Activated T-helper 2 cell treated with anti-CD3 and anti-CD28 coated beads, Interferon-gamma antibody, Interleukin-2, Interleukin-4, amounts not matched to agents 10 μg/mL and 5 μg/mL and 100 μg/mL, durations not matched to agents 14 hours and 24 hours and 36 hours (primary cell): ENCODE data around the gene SRP9. TPM values are rescaled to one million over a fixed set of nuclear protein-coding genes. Genes with fewer than 3 reads are reported as not detected.
"Not testable (repeated sequence)": the region's sequence is repeated elsewhere in the genome, so short reads cannot be mapped to it uniquely, and the experiment has no call there.

ENCODE experiments used
- DNase-seq: peaks from one replicate; pipeline ENCODE4 v3.0.0; 2021; ENCODE audit warnings: low spot score
- H3K27ac Mint-ChIP-seq: one replicate; pipeline ENCODE4 v1.8.0; 2021; ENCODE audit warnings: mixed read lengths
- H3K27me3 Mint-ChIP-seq: one replicate; pipeline ENCODE4 v1.8.0; 2021; ENCODE audit warnings: low read depth, mixed read lengths
- H3K36me3 Mint-ChIP-seq: one replicate; pipeline ENCODE4 v1.8.0; 2021; ENCODE audit warnings: low read depth, mixed read lengths
- H3K4me1 Mint-ChIP-seq: one replicate; pipeline ENCODE4 v1.8.0; 2021; ENCODE audit warnings: low read depth, mixed read lengths
- H3K4me3 Mint-ChIP-seq: one replicate; pipeline ENCODE4 v1.8.0; 2021; ENCODE audit warnings: low read depth, mild to moderate bottlenecking, moderate library complexity, mixed read lengths
- H3K9me3 Mint-ChIP-seq: one replicate; pipeline ENCODE4 v1.8.0; 2021; ENCODE audit warnings: mixed read lengths
- intact Hi-C: fragments of 100-400 bp; cut with micrococcal nuclease; formaldehyde crosslinking; loops from one replicate; pipeline ENCODE4 v1.15.1; 2023
- total RNA-seq: library from RNA; stranded (reverse); gene quantifications from 2 replicates; pipeline ENCODE4 v1.2.3, GENCODE V29; 2022

Gene SRP9
- total RNA-seq, 1 donor from 2014 or later, result 270 TPM

DNA sequence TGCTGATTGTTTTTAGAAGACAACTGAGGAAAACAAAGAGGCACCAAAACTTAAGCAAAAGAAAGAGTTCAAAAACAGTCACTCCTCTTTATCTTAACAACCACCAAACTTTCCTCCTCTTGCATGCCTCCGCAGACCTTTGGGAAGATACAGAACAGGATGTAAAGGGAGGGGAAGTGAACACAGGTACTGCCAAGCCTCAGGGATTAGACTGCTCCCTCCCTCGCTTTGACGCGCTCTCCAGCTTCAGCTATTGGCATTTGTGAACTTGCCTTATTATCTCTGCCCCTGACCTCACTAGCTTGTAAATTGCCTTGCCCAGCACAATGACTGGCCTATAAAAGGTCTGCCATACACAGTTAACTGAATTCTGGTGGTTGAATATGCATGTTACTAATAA, 4.8 kb upstream of the SRP9 start:
- H3K4me1 Mint-ChIP-seq, result peaks cover 3% of the 10 kb centered on the region
- intact Hi-C loops, result loop anchor here (2.0 kb wide), 1 partner anchor 298 kb away; no protein-coding TSS in a partner anchor
- no peaks in the 10 kb centered on the region for H3K36me3 Mint-ChIP-seq
- no peak for DNase-seq
- peaks cover 2% of the 10 kb centered on the region for H3K27me3 Mint-ChIP-seq
- no peaks in the 10 kb centered on the region for H3K9me3 Mint-ChIP-seq
- H3K27ac Mint-ChIP-seq, result no peak overlapping the region
- no peak overlapping the region for H3K4me3 Mint-ChIP-seq

- Mint-ChIP-seq H3K36me3 (peaks cover 4% of the 10 kb centered on the region), H3K27me3 (peaks cover 2% of the 10 kb centered on the region), H3K4me3 (no peak overlapping the region), H3K4me1 (peaks cover 2% of the 10 kb centered on the region), H3K27ac (no peak overlapping the region), H3K9me3 (no peaks in the 10 kb centered on the region)
- DNase-seq, result no peak
- intact Hi-C loops, result loop anchor here (5.0 kb wide), 2 partner anchors 38 to 203 kb away; partner anchors contain the start of gene EPHX1
These were observed 3.1 kb upstream of the SRP9 start for GRCh38 chr1:225774281-225775147.

DNA sequence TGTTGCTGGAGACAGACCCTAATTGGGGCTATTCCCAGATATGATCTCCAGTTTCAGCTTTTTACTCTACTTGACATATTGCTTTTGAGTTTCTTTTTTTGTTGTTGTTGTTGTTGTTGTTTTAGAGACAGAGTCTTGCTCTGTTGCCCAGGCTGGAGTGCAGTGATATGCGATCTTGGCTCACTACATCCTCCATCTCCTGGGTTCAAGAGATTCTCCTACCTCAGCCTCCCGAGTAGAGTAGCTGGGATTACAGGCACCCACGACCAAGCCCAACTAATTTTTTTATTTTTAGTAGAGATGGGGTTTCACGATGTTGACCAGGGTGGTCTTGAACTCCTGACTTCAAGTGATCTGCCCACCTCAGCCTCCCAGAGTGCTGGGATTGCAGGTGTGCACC, 1.3 kb upstream of the SRP9 start:
- Mint-ChIP-seq H3K27ac (no peak overlapping the region), H3K36me3 (peaks cover 14% of the 10 kb centered on the region), H3K9me3 (no peaks in the 10 kb centered on the region), H3K4me3 (no peak overlapping the region), H3K27me3 (no peaks in the 10 kb centered on the region), H3K4me1 (peaks cover 10% of the 10 kb centered on the region)
- no peak for DNase-seq
- intact Hi-C loops, result loop anchor here (2.0 to 5.0 kb wide), 3 partner anchors 36 to 201 kb away; partner anchors contain the start of gene EPHX1

DNA sequence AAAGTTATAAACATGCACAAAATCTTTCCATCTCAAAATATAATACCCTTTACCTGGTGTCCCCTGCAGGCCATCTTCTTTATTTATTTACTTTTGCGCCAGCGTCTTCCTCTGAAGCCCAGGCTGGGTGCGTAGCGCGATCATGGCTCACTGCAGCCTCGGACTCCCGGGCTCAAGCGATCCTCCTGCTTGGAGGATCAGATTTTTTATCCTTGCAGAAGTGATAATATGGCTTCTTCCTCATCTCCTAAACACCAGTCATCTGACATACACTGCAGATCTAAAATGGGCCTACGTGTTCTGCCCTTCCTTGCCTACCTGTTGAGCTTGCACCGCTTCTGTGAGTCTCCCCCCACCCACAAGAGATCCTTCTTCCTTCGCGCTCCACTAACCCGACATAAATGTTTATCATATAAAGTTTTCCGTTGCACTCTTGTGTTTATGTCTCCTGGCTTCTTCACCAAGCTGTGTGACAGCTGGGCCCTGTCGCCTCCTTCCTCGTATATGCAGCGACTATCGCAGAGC, 506 bp upstream of the SRP9 start:
- no peak overlapping the region for H3K4me3 Mint-ChIP-seq
- intact Hi-C loops, result loop anchor here (1.0 to 5.0 kb wide), 5 partner anchors 35 to 200 kb away; partner anchors contain the start of genes EPHX1 and PYCR2
- H3K4me1 Mint-ChIP-seq, result peaks cover 10% of the 10 kb centered on the region
- H3K27ac Mint-ChIP-seq, result no peak overlapping the region
- H3K36me3 Mint-ChIP-seq, result peaks cover 14% of the 10 kb centered on the region
- H3K9me3 Mint-ChIP-seq, result no peaks in the 10 kb centered on the region
- no peak for DNase-seq
- no peaks in the 10 kb centered on the region for H3K27me3 Mint-ChIP-seq

GRCh38 chr1:225778337-225778669, 677 bp downstream of the SRP9 start:
- peaks cover 17% of the 10 kb centered on the region for H3K4me1 Mint-ChIP-seq
- DNase-seq, result no peak
- H3K4me3 Mint-ChIP-seq, result no peak overlapping the region
- H3K27me3 Mint-ChIP-seq, result no peaks in the 10 kb centered on the region
- peaks cover 22% of the 10 kb centered on the region for H3K36me3 Mint-ChIP-seq
- intact Hi-C loops, result loop anchor here (2.0 to 5.0 kb wide), 3 partner anchors 34 to 350 kb away; partner anchors contain the start of genes EPHX1 and LBR
- H3K9me3 Mint-ChIP-seq, result no peaks in the 10 kb centered on the region
- no peak overlapping the region for H3K27ac Mint-ChIP-seq

GRCh38 chr1:225779165-225779564, 1.5 kb downstream of the SRP9 start:
- H3K9me3 Mint-ChIP-seq, DNase-seq, H3K27me3 Mint-ChIP-seq, H3K4me3 Mint-ChIP-seq, H3K27ac Mint-ChIP-seq: not testable (repeated sequence)
- intact Hi-C loops, result loop anchor here (2.0 to 5.0 kb wide), 3 partner anchors 33 to 350 kb away; partner anchors contain the start of genes EPHX1 and LBR
- Mint-ChIP-seq H3K36me3 (peaks cover 30% of the 10 kb centered on the region), H3K4me1 (peaks cover 21% of the 10 kb centered on the region)

- Mint-ChIP-seq H3K27me3 (no peaks in the 10 kb centered on the region), H3K4me1 (peaks cover 19% of the 10 kb centered on the region), H3K36me3 (peaks cover 36% of the 10 kb centered on the region), H3K9me3 (no peaks in the 10 kb centered on the region), H3K27ac (no peak overlapping the region), H3K4me3 (peak overlapping the region; percentile 55)
- DNase-seq, result no peak
- intact Hi-C loops, result no loop called here
These were observed 2.5 kb downstream of the SRP9 start for GRCh38 chr1:225780134-225780533.

- H3K36me3 Mint-ChIP-seq, result peaks cover 38% of the 10 kb centered on the region
- intact Hi-C loops, result no loop called here
These were observed 3.0 kb downstream of the SRP9 start for GRCh38 chr1:225780630-225781029.

DNA sequence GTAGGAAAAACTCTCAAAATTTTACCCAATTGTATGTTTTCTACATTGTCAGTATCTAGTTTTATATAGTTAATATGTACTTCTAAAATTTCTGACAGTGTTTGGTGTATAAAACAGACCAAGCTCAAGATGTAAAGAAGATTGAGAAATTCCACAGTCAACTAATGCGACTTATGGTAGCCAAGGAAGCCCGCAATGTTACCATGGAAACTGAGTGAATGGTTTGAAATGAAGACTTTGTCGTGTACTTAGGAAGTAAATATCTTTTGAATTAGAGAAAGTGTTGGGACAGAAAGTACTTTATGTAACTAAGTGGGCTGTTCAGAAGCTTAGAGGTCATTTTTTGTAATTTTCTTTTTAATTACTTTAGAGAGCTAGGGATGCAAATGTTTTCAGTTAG, 11.5 kb downstream of the SRP9 start:
- H3K4me3 Mint-ChIP-seq, H3K27me3 Mint-ChIP-seq, H3K9me3 Mint-ChIP-seq, intact Hi-C loops, H3K4me1 Mint-ChIP-seq, H3K27ac Mint-ChIP-seq, DNase-seq: not testable (repeated sequence)
- peaks cover 78% of the 10 kb centered on the region for H3K36me3 Mint-ChIP-seq

More at GRCh38 chr1:225780630-225781029, 3.0 kb downstream of the SRP9 start:
- DNase-seq, result no peak
- Mint-ChIP-seq H3K9me3 (no peaks in the 10 kb centered on the region), H3K27ac (no peak overlapping the region), H3K4me3 (peak overlapping the region; percentile 43), H3K27me3 (no peaks in the 10 kb centered on the region), H3K4me1 (peaks cover 19% of the 10 kb centered on the region)

- H3K27ac Mint-ChIP-seq, result no peak overlapping the region
- H3K4me1 Mint-ChIP-seq, result no peaks in the 10 kb centered on the region
- no peak overlapping the region for H3K4me3 Mint-ChIP-seq
- H3K9me3 Mint-ChIP-seq, result no peaks in the 10 kb centered on the region
- no peak for DNase-seq
- intact Hi-C loops, result no loop called here
- H3K27me3 Mint-ChIP-seq, result no peaks in the 10 kb centered on the region
- peaks cover 53% of the 10 kb centered on the region for H3K36me3 Mint-ChIP-seq
These were observed 17.3 kb downstream of the SRP9 start for GRCh38 chr1:225794954-225795353.

DNA sequence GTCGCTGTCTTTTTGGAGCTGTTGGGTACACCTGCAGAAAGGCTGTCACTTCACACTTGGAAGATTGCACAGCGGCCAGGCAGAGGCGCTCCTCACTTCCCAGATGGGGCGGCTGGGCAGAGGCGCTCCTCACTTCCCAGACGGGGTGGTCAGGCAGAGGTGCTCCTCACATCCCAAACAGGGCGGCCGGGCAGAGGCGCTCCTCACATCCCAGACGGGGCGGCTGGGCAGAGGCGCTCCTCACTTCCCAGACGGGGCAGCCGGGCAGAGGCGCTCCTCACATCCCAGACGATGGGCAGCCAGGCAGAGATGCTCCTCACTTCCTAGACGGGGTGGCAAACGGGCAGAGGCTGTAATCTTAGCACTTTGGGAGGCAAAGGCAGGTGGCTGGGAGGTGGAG, 18.5 kb downstream of the SRP9 start:
- H3K4me3 Mint-ChIP-seq, H3K27me3 Mint-ChIP-seq, H3K9me3 Mint-ChIP-seq, intact Hi-C loops, H3K4me1 Mint-ChIP-seq, DNase-seq, H3K27ac Mint-ChIP-seq: not testable (repeated sequence)
- H3K36me3 Mint-ChIP-seq, result peaks cover 42% of the 10 kb centered on the region

DNA sequence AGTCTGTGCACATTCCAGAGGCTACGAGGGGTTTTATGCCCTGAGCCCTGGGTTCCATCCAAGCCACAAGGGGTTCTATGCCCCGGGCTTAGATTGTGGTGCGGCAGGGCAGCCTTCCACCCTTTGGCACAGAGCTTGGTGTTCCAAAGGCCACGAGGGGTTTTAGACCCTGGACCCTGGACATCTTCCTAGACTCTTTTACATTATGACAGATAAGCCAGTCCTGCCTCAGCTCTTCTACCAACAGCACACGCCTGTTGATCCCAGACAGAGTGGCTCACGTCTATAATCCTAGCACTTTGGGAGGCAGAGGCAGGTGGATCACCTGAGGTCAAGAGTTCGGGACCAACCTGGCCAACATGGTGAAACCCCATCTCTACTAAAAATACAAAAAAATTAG, 23.5 kb downstream of the SRP9 start:
- H3K27ac Mint-ChIP-seq, H3K9me3 Mint-ChIP-seq: not testable (repeated sequence)

DNA sequence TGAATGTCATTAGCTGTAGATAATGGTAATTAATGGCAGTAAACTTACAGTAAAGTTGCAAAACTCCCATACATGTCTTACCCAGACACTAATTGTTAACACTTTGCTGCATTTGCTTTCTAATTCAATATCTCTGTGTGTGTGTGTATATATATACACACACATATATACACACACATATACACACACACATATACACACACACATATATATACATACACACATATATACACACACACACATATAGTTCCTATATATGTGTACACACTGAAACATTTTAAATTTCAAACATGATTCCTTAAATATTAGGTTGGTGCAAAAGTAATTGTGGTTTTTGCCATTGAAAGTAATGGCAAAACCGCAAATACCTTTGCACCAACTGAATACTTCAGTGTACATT, 28.6 kb downstream of the SRP9 start:
- intact Hi-C loops, result no loop called here
- Mint-ChIP-seq H3K36me3 (no peaks in the 10 kb centered on the region), H3K9me3 (no peaks in the 10 kb centered on the region), H3K27me3 (peaks cover 6% of the 10 kb centered on the region), H3K4me3 (no peak overlapping the region), H3K4me1 (peaks cover 4% of the 10 kb centered on the region), H3K27ac (no peak overlapping the region)
- no peak for DNase-seq

More for the DNA sequence above, 23.5 kb downstream of the SRP9 start:
- DNase-seq, H3K4me3 Mint-ChIP-seq, H3K36me3 Mint-ChIP-seq, H3K27me3 Mint-ChIP-seq, intact Hi-C loops, H3K4me1 Mint-ChIP-seq: not testable (repeated sequence)
